Suprapubic skin (tissue), 3 donors: ENCODE data around the gene NENF.

Experiments
- CTCF ChIP-seq, 2 donors: fragments of 200-600 bp in 1 of 2; fragments of 450-650 bp in 1 of 2; sonication (generic) in 1 of 2; IDR thresholded peaks; one replicate each; pipeline ENCODE4 v1.5.1; 2016 to 2019; ENCODE audit warnings: antibody characterized with exemption in 2 of 2, mild to moderate bottlenecking in 1 of 2, moderate library complexity in 1 of 2
- POLR2A ChIP-seq, 2 donors: fragments of 450-650 bp; IDR thresholded peaks; one replicate each; pipeline ENCODE4 v1.6.1; 2017; ENCODE audit warnings: antibody characterized with exemption in 2 of 2, mild to moderate bottlenecking in 2 of 2, moderate library complexity in 2 of 2

- TF ChIP-seq CTCF (IDR thresholded peaks at IDR 0.05) (no peak), POLR2A (IDR thresholded peaks at IDR 0.05) (no peak)
Observed at GRCh38 chr1:212428496-212428895, 4.2 kb upstream of the NENF start.
